Raji (cell line): ENCODE results near the gene ULBP3.

Experiments
- POLR2A ChIP-seq: IDR thresholded peaks from 2 replicates; pipeline ENCODE4 v1.6.1; 2011; ENCODE audit warnings: low read depth, low read length, control low read depth; ENCODE audit not compliant: insufficient read depth

ULBP3 gene

DNA sequence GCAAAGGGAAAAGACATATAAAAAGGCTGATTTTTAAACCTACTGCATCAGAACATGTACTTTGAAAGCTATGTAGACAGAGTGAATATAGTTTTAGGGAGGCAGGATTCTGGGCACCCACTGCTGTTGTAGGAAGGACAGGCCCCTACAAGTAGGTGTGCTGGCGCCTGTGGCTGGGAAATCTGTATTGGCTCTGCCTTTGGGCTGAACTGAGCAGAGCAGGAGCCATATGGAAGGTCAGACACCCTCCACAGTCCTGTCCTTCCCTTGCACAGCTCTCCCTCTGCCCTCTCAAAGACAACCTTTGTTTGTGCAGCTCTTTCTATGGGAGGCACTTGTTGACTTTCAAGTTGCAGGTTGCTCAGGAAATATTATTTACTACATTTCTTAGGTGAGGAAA is 18.4 kb upstream of the ULBP3 start:
- no peak for TF ChIP-seq POLR2A

DNA sequence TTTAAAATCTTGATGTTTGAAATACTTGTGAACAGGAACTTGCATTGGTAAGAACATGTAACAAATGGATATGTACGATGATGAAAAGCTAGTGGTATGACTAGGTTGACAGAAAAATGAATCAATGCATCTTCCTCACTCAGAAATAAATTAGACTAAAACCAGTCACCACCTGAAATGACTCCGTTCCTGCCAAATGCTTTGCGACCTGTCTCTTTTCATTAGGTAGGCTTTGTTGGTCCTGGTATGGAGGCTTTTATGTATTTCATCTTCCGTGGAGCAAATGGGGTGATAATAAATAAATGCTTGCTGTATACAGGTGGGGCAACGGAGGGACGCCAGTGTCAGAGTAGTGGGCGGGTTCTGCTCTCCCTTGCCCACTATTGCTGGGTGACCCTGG is 17.1 kb upstream of the ULBP3 start:
- no peak for TF ChIP-seq POLR2A

DNA sequence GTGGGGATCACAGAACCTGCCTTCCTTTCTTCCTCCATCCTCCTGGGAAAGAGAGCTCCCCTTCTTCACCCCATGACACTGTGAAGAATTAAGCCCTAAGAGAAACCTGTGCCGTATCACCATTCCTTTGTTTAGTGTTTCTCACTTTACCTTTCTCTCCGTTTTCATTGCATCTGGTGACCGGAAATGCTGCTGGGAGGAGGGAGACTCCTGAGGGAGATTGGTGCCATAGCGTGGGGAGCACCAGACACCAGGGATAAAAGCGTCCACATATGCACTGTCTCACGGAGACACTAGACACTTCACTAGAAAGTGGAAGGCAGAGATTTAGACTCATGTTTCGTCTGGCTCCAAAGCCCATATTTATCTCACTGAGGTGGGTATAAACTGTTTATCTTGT is 15.5 kb upstream of the ULBP3 start:
- TF ChIP-seq POLR2A, result no peak

DNA sequence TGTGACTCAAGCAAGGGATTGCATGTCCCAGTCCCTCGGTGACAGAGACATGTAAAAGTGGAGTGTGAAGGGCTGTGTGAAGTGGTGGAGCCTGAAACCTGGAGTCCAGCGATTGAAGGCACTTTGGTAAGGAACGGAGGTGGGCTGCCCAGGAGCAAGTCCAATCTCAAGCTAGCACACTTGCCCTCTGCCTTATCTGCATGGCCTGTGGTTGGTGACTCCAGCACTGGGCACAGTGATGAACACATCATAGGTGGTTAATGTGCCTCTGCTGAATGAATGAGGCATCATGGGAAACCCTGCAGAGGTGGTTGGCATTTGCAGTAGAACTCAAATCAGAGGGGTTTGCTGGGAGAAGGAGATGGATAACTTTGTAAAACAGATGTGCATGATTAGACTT is 14.9 kb upstream of the ULBP3 start:
- no peak for TF ChIP-seq POLR2A

DNA sequence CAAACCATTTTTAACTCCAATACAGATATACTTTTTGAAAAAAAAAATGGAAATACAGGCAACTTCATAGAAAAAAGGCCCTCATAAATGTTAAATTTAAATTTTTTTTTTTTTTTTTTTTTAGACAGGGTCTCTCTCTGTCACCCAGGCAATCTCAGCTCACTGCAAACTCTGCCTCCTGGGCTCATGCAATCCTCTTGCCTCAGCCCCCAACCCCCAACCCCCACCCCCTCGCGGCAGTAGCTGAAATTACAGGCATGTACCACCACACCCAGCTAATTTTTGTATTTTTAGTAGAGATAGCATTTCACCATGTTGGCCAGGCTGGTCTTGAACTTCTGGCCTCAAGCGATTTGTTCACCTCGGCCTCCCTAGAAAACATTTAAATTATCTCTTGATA is 12.8 kb upstream of the ULBP3 start:
- no peak for TF ChIP-seq POLR2A

DNA sequence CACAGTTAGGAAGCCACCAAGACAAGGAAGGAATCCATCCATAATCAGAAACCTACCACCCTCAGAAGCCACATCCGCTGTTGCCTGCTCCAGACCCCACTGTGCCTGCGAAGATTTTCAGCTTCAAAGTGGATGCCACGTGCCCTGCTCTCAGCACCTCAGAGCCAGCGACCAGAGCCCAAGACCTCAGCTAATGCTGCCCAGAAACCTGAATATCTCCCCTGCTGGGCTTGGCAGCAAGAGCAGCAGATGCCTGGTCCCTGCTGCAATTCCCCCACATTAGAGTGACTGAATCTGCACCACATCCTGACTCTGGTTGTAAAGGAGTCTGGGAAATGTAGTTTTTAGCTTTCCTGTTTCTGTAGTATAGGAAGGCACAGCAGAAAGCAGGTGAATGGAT is 10.7 kb upstream of the ULBP3 start:
- TF ChIP-seq POLR2A, result no peak

DNA sequence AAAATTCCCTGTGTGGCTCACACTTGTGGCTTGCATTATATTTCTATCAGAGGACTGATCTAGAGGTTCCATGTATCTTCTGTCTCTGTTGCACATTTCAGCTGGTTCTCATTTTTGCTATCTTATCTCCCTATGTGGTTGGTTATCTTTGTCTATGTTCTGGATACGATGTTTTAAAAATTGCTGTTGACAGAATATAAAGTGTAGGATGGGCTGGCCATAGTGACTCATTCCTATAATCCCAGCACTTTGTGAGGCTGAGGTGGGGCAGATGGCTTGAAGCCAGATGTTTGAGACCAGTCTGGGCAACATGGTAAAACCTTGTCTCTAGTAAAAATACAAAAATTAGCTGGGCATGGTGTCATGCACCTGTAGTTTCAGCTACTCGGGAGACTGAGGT is 9.9 kb upstream of the ULBP3 start:
- TF ChIP-seq POLR2A, result no peak

DNA sequence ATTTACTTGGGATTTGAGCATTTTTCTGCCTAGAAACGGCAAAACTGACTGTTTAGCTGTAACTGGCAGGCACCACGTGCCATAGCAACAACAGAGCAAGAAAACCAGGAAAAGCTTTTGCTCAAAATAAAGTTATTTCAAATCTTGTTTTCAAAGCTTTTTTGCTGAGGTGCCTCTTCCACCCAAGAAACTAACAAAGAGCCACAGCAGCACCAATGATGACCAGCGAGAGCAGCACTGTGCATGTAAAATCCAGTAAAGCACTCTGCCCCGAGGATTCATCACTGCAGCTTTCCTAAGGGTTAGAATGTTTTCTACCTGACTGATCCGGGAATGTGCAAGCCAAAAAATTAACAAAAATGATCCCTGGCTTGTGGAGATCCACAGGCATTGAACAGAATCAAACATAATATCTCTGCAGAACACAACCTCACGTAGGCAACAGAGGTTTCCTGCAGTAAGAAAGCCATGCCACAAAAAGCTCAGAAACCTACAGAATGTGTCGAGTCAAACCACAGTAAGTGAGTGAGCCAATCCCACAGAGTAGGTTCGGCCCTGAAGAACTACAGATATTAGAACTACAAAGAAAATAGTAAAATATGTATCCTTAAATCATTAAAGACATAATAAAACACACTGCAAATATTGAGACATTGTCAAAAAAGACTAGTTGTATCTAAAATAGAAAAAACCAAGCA is 7.4 kb upstream of the ULBP3 start:
- TF ChIP-seq POLR2A, result no peak

DNA sequence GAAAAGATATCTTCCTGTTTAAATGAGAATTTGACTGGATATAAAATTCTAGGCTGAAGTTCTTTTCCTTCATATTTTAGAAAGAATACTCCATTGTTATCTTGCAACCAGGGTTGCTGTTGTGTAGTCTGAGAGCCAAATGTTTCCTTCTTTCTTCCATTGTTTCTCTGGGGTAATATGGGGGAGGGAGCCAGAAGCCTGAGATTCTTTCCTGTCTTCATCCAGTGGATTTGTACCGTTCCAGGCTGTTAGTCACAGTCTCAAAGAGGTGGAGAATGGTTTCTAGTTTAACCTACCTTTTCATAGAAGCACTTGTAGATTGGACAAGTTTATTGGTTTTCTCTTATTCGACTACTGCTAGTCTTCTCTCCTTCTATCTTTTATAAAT is 6.1 kb upstream of the ULBP3 start:
- no peak for TF ChIP-seq POLR2A

DNA sequence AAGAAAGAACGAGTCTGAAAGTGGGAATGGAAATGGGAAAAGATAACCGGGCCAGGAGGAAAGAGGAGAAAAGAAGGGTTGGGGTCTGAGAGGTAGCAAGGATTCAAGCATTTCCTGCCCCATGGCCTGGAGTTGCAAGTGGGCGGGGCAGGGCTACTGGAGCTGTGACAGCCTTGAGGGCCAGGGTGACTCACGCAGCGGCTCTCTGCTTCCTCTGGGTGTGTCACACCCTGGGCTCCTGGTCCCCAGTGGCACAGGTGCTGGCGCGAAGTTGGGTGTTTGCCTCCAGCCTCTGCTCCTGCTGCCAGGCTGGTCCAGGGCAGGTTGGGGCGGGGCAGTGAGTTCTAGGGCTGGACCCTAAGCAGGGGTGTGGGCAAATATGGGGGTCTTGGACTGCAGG is 3.3 kb upstream of the ULBP3 start:
- TF ChIP-seq POLR2A, result no peak

DNA sequence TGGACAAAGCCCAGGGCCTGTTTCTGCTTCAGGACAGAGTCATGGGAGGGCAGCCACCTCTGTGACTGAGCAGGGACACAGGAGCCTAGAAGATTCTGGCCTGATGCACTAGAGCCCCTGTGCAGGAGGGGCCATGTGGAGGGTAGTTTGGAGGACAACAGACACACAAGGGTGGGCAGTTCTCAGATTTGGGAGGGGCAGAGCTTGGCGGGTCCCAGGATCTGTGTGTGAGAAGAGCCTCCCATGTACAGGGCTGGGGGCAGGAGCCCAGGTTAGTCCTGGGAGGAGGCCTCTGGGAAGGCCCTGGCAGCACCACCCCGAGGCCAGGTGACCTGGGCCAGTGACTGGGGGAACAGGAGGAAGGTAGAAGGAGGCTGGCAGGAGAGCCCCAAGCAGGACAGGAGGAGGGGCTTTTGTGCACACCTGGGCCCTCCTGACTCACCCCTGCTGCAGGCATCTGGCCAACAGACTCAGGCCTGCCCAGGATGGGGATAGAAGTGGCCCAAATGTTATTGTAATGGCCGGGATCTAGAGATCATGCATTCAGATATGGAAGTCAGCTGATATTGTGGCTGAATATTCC is 1.4 kb upstream of the ULBP3 start:
- TF ChIP-seq POLR2A, result no peak

DNA sequence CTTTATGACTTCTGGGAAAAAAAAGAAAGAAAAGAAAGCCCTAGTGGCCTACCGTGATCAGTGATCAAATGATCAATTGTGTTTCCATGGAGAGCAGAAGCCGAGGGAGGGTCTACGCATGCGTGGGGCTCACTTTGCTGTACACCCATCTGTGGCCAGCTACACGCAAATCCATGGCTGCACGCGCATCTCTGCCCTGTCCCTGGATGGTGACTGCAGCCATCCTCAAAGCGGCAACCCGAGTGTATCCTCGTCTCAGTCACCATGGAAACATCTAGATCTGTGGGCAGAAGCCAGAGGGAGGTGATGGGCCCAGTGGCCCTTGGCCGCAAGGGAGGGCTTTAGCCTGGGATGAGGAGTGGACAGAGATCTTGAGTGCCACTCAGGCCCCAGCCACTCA is 785 bp upstream of the ULBP3 start:
- no peak for TF ChIP-seq POLR2A

DNA sequence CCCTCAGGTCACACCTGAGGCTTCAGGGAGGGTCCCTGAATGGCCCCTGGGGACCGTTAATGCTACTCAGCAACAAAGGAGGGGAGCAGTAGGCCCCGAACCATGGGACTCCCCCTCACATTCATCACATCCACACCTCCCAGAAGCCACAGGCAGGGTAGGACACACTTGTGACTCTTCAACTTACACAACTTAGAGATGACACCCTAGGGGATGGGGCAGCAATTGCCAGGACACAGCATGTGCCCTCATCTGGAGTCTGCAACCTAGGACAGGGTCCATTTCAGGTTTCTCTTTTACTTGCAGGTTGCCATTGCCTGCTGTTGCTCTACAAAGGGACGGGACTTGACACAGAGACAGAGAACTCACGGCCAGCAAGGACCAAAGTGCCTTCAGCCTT is 770 bp downstream of the ULBP3 start:
- TF ChIP-seq POLR2A, result no peak

DNA sequence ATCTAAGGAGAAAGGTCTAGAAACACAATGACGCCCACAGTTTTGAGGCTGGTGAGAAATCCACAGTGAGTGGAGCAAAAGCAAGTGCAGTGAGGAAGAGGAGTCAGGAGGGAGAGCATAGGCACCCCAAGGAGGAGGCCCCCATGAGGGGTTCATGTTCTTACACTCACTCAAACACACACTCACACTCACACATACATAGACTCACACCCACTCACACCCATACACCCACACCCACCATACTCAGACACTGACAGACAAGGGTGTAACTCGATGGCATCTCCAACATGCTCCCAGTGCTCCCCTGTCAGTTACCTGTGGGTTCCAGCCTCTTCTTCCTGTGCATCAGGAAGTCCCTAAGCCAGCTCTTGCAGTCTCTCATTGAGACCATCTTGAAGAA is 3.8 kb downstream of the ULBP3 start:
- no peak for TF ChIP-seq POLR2A

DNA sequence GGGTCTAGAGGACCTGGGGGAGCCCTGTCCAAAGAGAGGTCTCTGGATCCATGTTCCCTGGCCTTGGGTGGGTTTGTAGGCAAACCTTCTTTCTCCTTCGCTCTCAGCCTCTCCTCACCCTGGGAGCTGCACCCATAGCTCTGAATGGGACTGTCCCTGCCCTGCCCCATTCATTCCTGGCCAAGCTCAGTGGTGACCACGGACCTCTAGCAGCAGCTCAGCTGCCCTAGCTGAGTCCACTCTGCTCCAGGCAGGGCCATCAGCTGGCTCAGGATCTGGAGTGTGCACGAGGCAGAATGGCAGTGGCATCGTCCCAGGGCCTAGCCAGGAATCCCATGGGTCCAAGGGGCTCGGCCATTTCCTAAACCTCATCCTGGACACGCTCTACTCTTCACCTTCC is 5.3 kb downstream of the ULBP3 start:
- TF ChIP-seq POLR2A, result no peak

DNA sequence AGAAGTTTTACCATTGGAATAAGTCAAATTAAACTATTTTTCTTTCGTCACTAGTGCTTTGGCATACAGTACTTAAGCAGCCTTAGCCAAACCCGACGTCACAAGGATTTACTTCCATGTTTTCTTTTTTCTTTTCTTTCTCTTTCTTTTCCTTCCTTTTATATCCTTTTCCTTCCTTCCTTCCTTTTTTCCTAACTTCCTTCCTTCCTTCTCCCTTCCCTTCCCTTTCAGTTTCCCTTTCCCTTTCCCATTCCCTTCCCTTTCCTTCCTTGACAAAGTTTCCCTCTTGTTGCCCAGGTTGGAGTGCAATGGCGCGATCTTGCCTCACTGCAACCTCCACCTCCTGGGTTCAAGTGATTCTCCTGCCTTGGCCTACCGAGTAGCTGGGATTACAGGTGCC is 9.9 kb downstream of the ULBP3 start:
- TF ChIP-seq POLR2A, result no peak

DNA sequence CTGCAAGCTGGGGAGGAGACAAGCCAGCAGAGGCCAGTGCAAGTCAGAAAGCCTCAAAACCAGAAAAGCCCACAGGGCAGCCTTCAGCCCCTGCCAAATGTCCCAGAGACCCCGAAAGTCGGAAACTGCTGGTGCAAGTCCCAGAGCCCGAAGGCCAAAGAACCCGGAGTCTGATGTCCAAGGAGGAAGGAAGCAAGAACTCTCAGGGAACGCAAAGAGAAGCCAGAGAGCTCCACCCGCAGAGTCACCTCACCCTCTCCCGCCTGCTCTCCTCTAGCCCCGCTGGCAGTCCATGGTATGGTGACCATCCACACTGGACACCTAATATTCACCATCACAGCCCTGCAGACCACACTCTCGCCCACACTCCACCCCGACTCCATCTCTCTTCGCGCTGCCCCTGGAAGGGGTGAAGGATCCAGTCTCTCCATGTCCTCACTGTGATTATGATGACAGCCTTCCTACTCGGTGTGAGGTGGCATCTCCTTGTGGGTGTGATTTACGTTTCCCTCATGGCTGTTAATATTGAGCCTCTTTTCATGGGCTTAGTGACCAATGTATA is 10.6 kb downstream of the ULBP3 start:
- no peak for TF ChIP-seq POLR2A

DNA sequence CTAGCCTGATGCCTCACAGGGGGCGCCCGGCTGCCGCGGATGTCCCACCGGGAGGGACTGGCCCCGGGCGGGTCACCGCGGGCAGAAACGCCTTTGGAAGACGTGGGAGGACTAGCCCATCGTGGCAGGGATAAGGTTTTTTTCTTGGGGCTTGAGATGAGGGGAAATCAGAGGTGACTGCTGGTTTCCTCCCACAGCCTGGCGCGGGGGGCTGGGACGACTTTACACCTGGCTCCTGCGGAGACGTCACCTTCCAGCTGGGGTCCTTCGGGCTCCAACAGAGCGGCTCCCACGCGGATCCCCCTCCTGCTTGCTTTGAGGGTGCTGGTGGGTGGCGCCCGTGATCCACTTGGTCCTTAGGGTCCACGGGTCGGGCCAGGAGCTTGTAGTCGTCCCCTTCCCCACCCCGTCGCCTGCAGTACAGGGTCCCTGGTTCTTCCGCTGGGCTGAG is 11.4 kb downstream of the ULBP3 start:
- no peak for TF ChIP-seq POLR2A

DNA sequence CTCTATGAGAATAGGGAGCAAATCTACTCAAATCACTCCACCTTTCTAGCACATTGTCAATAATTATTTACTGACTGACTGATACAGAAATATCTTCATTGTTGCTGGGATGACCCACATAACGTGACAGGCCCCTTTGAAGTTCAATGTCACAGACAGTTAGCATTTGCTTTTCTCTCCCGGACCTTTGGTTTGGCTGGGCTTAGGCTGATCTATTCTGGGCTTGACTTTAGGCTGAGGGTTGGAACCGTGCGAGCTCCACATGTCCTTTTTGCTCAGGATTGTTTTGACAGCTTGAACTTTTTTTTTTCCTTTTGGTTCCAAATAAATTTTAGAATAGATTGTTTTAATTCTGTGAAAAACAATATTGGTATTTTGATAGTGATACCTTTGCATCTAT is 12.0 kb downstream of the ULBP3 start:
- no peak for TF ChIP-seq POLR2A
